ENCODE measurements around the gene ANXA11. TPM values are rescaled to one million over a fixed set of nuclear protein-coding genes. Genes with fewer than 3 reads are reported as not detected.

Gene ANXA11
- total and polyA plus RNA-seq, 9 of the 15 experiments (the other 6 are each of a cell fraction or from before 2014, with no cell fraction given) = 43.6 to 212 (median 109) TPM

DNA sequence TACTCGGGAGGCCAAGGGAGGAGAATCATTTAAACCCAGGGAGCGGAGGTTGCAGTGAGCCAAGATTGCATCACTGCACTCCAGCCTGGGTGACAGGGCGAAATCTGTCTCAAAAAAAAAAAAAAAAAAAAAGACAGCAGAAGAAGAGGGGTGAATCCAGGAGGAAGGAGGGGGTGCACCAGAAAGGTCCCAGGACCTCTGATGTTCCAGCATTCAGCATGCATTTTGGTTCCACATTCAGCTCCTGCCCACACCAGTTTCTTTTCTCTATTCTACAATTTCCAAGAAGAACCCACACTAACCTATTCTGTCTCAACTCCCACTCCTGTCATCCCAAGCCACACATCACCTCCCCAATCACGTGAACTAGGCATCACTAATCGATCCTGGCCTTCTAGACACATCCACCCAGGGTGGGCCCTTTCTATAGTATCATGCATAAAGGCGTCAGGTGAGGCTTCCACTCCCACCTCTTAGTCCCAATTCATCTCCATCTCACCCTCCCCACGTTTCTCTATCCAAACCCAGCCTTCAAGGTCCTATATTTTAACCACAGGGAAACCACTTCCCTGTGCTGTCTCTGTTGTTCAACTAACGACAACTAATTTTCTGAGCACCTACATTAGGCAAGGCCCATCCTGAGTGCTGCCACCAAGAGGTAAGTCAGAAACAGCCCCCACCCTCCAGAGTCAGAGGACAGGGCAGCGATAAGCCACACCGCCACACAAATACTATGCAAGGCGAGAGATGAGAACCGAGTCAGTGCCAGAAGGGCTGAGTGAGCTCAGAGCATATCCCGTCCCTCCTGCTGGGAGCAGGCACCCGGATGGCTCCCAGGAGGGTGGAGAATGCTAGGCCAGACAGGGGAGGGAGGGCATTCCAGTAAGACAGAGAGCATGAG lies 2.2 kb downstream of the ANXA11 start (continued):
- TF ChIP-seq, protein P1, sequence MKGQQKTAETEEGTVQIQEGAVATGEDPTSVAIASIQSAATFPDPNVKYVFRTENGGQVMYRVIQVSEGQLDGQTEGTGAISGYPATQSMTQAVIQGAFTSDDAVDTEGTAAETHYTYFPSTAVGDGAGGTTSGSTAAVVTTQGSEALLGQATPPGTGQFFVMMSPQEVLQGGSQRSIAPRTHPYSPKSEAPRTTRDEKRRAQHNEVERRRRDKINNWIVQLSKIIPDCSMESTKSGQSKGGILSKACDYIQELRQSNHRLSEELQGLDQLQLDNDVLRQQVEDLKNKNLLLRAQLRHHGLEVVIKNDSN (CRISPR knock-in tag; IDR thresholded peaks at IDR 0.05) = peak; percentile 92
- TF ChIP-seq ZNF133 (CRISPR knock-in tag; IDR thresholded peaks at IDR 0.05) (no peak), CGGBP1 (CRISPR knock-in tag; IDR thresholded peaks at IDR 0.05) (no peak), ILK (tag; IDR thresholded peaks at IDR 0.05; ENCODE audit: borderline replicate concordance, low read depth) (no peak), ZKSCAN8 (CRISPR knock-in tag; IDR thresholded peaks at IDR 0.05) (no peak), SP2 (IDR thresholded peaks at IDR 0.05; ENCODE audit: extremely low read depth, low read depth, low read length, poor library complexity, severe bottlenecking) (no peak), CTBP1 (IDR thresholded peaks at IDR 0.05; ENCODE audit: borderline replicate concordance) (peak; percentile 89), DNMT1 (IDR thresholded peaks at IDR 0.05) (no peak), PHTF2 (CRISPR knock-in tag; IDR thresholded peaks at IDR 0.05) (no peak), PHF21A (IDR thresholded peaks at IDR 0.05; ENCODE audit: borderline replicate concordance, low read depth) (0 out of 2 replicates have a peak, but pooled peaks have one; percentile 66), ZNF445 (CRISPR knock-in tag; IDR thresholded peaks at IDR 0.05; ENCODE audit: low read depth) (no peak), FOXP4 (CRISPR knock-in tag; IDR thresholded peaks at IDR 0.05; ENCODE audit: borderline replicate concordance) (0 out of 2 replicates have a peak, but pooled peaks have one; percentile 75), NFE2L1 (tag; IDR thresholded peaks at IDR 0.05; ENCODE audit: borderline replicate concordance, low read depth) (no peak), ZNF589 (CRISPR knock-in tag; IDR thresholded peaks at IDR 0.05; ENCODE audit: low read depth) (no peak), KAT8 (IDR thresholded peaks at IDR 0.05; ENCODE audit: low read depth) (no peak), SIX5 (IDR thresholded peaks at IDR 0.05; ENCODE audit: borderline replicate concordance in 1 of 2, insufficient read depth in 1 of 2, low read depth in 1 of 2, low read length in 2 of 2) (no peak), ZNF224 (CRISPR knock-in tag; IDR thresholded peaks at IDR 0.05) (no peak), FUS (optimal IDR thresholded peaks at IDR 0.05; ENCODE audit: low read depth, low read length) (no peak), U2AF1 (optimal IDR thresholded peaks at IDR 0.05; ENCODE audit: low read depth, low read length) (no peak), TFE3 (CRISPR knock-in tag; IDR thresholded peaks at IDR 0.05) (no peak; the same call in 1 of the 2 replicates), LARP7 (IDR thresholded peaks at IDR 0.05) (peak; percentile 74; the same call in 1 of the 2 replicates)
- TF ChIP-seq, protein P2, sequence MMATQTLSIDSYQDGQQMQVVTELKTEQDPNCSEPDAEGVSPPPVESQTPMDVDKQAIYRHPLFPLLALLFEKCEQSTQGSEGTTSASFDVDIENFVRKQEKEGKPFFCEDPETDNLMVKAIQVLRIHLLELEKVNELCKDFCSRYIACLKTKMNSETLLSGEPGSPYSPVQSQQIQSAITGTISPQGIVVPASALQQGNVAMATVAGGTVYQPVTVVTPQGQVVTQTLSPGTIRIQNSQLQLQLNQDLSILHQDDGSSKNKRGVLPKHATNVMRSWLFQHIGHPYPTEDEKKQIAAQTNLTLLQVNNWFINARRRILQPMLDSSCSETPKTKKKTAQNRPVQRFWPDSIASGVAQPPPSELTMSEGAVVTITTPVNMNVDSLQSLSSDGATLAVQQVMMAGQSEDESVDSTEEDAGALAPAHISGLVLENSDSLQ (IDR thresholded peaks at IDR 0.05) = peak; percentile 79

Data from K562 (cell line).